ENCODE results near the gene ABTB2. TPM values are rescaled to one million over a fixed set of nuclear protein-coding genes. Genes with fewer than 3 reads are reported as not detected.

Gene ABTB2
- total RNA-seq, 1 donor, result 1.6 TPM

DNA sequence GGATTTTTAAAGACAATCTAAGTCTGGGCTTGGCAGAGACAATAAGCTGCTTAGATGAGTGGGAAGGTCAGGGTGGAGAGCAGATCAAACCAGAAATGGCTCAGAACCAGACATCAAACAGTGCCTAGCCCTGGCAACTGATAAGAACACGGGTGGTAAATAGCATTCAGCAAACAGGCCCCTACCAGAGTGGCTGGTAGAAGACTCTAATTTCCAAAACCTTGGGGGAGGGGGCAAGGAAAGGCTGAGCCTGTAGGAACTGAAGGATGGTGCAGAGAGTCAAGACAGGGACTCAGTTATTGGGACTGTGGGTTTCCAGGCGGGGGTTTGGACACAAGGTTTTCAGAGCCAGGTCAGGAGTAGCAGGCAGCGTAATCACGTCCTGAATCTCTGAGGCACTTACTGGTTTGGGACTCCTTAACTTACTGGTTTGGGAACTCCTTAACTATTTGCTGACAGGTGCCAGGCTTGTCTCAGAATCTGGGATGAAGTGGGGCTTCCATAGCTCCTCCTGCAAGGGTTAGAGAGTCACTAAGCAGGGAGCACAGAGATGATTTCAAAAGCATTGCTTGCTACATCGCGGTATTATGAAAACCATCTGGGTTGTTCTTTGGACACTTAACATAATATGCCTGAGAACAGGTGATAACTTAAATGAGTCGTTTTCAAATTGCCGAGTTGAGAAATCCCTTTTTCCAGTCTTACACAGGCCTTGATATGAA, 5.7 kb upstream of the ABTB2 start:
- DNase-seq (ENCODE audit: low read depth in 2 of 3, low spot score in 2 of 3), result no peak

- DNase-seq (ENCODE audit: low read depth in 2 of 3, low spot score in 2 of 3), result no peak
Measured at GRCh38 chr11:34360046-34360445, 2.2 kb upstream of the ABTB2 start.

GRCh38 chr11:34359548-34359891, 1.7 kb upstream of the ABTB2 start:
- DNase-seq (ENCODE audit: low read depth in 2 of 3, low spot score in 2 of 3), result no peak

GRCh38 chr11:34358728-34359547, 1.1 kb upstream of the ABTB2 start:
- DNase-seq (ENCODE audit: low read depth in 2 of 3, low spot score in 2 of 3), result peak; percentile 54 to 92 (median 76)

- DNase-seq (ENCODE audit: low read depth in 2 of 3, low spot score in 2 of 3), result peak in 2 of 3 donors; percentile 31 to 50
Measured at GRCh38 chr11:34358258-34358727, 483 bp upstream of the ABTB2 start.

GRCh38 chr11:34356913-34357700, 703 bp downstream of the ABTB2 start:
- peak; percentile 23 to 66 (median 47) for DNase-seq (ENCODE audit: low read depth in 2 of 3, low spot score in 2 of 3)

- no peak for DNase-seq (ENCODE audit: low read depth in 2 of 3, low spot score in 2 of 3)
Measured at GRCh38 chr11:34356576-34356912, 1.3 kb downstream of the ABTB2 start.

DNA sequence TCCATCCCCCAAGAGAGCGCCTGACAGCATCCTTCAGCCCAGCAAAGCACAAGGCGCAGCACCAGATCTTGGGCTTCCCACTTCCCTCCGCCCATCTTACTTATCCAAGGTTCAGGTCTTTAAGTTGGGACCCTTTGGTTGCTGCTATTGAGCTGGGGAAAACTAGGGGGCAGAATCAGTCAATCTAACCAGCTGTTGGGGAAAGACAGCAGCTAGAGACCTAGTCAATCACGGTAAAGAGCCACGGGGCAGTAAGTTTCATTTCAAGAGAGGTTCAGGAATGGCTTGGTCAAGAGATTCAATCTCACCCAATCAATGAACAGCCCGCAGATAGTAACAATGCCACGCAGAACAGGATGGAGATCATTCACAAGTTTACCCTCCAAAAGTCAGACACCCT, 1.7 kb downstream of the ABTB2 start:
- no peak for DNase-seq (ENCODE audit: low read depth in 2 of 3, low spot score in 2 of 3)

GRCh38 chr11:34355726-34356125, 2.1 kb downstream of the ABTB2 start:
- DNase-seq (ENCODE audit: low read depth in 2 of 3, low spot score in 2 of 3), result no peak

GRCh38 chr11:34354782-34355181, 3.0 kb downstream of the ABTB2 start:
- DNase-seq (ENCODE audit: low read depth in 2 of 3, low spot score in 2 of 3), result no peak

DNA sequence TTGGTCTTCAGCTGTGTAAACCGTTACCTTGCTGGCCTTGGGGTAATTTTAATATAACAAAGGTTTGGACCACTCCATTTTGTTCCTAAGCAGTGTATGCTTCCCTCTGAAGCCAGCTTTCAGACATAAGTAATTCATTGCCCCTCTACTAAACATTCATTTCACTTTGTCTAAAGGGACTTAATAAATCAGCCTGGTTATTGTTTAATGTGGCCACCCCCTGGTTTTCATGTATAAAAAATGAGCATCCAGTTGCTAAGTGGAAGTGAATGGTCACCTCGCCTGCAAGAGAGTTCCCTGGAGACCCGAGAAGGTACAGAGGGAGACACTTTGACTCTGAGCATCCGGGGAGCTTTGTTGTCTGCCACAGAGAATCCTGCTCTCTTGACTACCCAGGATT, 3.9 kb downstream of the ABTB2 start:
- DNase-seq (ENCODE audit: low read depth in 2 of 3, low spot score in 2 of 3), result no peak

DNA sequence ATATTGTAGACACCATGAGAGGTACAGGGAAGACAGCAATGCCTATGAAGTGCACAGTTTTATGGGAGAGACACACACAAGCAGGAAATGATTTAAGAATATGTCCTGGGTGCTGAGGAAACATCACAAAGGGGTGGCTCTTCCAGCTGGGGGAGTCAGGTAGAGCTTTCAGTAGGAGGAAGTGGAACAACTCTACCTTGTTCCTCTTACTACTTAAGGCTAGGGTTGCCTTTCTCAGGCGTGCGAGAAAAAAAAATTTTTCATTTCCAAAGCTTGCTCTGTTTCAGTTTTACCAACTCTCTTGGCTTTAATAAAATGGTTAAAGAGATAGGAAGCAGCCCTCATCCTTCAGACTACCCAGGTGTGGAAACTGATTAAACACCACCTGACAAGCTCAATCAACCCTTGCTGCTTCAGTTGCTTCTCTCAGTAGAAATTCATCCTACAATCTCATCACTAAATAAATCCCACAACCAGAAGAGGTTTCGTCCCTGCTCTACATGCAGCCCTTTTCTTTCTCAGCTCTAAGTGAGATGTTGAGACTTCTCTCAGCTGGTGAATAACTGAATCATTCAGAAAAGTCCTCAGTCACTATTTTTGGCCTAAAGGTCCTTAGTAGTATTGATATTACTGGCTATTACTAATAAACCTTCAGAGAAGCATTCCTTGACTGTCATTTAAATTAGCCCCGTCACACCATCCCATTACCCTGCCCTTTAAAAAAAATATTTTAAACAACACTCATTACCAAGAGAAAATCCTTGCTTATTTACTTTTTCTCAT, 5.9 kb downstream of the ABTB2 start:
- no peak for DNase-seq (ENCODE audit: low read depth in 2 of 3, low spot score in 2 of 3)

DNA sequence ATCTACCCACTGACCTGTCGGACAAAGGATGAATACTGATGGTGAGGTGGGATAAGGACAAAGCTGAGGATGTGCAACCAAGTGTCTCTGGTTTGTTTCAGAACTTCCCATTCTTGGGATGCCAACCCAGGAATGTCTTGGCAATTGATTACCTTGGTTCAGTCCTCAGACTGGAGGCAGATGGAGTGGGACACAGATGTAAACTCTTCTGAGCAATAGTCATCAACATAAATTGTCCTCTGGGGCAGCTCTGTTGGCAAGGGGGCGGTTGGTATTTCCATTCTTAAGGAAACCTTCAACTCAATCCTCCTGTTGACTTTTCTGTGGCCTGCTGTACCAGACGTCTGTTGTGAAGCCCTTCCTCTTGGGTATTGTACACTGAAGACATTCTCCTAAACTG, 6.8 kb downstream of the ABTB2 start:
- DNase-seq (ENCODE audit: low read depth in 2 of 3, low spot score in 2 of 3), result no peak

DNA sequence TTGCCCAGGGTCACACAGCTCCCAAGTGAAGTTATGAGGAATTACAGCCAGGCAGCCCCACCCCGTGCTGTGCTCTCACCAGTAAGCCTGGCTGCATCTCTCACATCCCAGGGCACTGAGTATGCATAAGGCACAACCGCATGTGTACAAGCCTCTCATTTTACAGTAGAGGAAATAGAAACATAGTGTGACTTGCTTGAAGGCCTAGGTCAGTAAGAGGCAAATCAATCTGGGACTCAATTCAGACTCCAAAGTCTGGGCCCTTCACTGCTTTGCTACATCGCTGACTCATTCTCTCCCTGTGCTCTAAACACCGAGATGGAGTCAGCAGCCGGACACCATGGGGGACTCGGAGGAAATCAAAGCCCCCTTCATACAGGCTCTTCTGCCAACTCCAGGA, 7.9 kb downstream of the ABTB2 start:
- no peak for DNase-seq (ENCODE audit: low read depth in 2 of 3, low spot score in 2 of 3)

DNA sequence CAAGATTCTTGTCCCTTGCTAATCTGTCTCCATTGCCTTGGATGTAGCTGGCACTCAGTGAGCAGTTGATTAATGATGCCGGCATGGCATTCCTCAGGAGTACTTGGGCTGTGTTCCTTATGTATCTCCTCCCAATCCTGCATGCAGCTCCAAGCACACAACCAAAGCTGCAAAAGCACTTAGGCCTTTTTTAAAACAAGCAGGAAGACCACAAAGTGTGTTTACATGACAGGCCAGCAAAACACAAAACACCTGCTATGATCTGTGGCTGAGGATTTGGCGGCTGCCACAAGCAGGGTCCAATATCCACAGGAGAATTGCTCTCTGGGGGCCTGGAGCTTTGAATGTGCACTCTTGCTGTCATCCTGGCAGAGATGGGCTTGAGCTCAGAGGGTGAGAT, 8.9 kb downstream of the ABTB2 start:
- no peak for DNase-seq (ENCODE audit: low read depth in 2 of 3, low spot score in 2 of 3)

DNA sequence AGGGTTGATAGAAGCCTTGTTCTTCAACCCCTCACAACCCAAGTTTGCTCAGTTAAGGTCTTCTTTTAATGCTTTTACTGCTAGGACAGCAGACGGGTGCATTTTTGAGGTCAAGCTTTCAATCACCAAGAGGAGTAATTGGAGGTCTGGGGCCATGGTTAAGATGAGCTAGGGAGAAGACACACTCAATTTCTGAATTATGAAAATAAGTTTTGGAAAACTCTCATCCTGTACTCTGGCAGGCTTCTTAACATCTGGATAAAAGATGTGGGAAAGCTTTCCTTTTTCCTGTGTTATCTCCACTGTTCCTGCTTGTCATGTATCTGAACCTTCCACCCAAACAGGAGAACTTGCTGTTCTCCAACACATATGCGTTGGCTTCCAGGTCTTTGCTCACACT, 9.7 kb downstream of the ABTB2 start:
- no peak for DNase-seq (ENCODE audit: low read depth in 2 of 3, low spot score in 2 of 3)

GRCh38 chr11:34346551-34346950, 11.3 kb downstream of the ABTB2 start:
- no peak for DNase-seq (ENCODE audit: low read depth in 2 of 3, low spot score in 2 of 3)

DNA sequence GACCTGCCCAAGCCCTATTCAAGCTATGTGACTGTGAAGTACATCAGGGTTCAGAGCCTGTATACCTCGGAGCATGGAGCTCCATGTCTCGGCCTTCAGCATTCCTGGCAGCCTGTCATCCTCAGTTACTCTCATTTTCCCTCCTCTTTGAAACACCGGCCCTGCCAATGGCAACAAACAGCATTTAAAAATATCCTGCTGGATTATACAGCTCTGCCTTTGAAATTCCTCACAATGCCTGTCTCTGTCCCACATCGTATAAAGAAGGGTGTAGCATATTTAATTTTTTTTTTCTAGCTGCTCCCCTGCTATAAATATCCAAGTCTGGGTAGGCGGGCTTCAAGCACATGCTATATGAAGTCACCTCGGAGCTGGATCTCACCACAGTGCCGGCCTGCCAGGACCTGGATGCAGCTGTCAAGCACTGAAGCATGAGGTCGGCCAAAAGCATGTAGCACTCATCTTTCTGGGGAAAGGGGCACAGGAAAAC, 11.8 kb downstream of the ABTB2 start:
- no peak for DNase-seq (ENCODE audit: low read depth in 2 of 3, low spot score in 2 of 3)

- no peak for DNase-seq (ENCODE audit: low read depth in 2 of 3, low spot score in 2 of 3)
Measured at GRCh38 chr11:34345540-34345876, 12.3 kb downstream of the ABTB2 start.

- DNase-seq (ENCODE audit: low read depth in 2 of 3, low spot score in 2 of 3), result peak in 2 of 3 donors; percentile 13 to 39
Measured at GRCh38 chr11:34344768-34345539, 12.9 kb downstream of the ABTB2 start.
